Activated CD4-positive, alpha-beta T cell treated with anti-CD3 and anti-CD28 coated beads, Interleukin-2, Interleukin-4, amounts not matched to agents 100 ng/mL and 50 ng/mL, durations not matched to agents 16 hours and 8 hours (primary cell): Measurements from ENCODE around the gene CXXC4.
A peak's percentile ranks its signal among the peaks of the same experiment; 100 is the strongest.

Experiments used
- DNase-seq: peaks from one replicate; pipeline ENCODE4 v3.0.0-alpha.2; 2020; ENCODE audit warnings: low spot score

The CXXC4 gene

DNA sequence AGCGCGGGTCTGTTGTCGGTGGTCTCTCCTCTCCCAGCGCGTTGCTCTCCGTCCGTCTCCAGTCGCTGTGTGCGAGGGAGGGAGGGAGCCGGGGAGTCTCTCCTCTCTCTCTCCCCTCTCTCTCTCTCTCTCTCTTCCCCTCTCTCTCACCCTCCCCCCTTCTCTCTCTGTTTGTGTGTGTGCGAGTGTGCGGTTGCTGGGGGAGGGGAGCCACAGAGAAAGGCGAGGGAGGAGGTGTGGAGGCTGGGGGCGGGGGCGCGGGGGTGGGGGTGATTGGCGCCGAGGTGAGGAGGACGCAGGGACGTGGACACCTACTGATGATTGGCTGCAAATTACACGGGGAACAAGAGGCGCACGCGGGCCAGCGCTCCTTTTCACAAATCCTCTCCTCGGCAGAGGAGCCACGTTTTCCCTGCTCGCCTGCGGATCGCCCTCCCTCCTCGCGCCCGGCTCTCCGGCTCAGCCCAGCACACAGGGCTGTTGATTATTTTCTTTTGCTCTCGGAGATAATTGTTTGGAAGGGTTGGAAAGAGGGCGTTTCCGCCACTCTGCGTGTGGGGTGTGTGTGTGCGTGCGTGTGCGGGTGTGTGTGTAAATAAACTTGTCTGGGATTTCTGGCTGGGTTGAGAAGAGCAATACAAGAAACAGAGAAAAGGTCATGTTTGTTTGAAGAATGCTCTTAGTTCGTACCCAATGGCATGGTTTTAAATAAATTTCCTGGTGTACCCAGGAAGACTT lies at the start of gene CXXC4:
CXXC4 (minus strand) TSS at position 73 of the 738 bp plus-strand sequence. CDS start 3,092 bp downstream, outside the sequence.
- DNase-seq = no peak

DNA sequence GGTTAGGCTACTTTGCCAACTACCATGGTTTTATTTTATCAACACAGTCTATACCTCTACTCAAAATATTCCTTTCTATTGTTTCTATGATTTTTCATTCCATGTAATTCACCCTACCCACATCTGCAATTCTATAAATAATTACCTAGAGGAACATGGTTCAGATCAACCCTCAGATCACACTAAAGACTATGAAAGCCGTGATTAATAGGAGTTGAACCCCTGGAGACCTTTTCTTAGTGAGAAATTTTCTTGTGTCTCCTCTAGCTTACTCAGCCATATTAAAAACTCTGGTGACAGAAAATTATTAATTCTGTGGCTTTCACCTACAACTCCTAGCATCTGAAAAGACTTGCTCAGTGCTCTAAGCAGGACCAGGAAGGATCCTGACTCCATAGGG lies 38.5 kb upstream of the CXXC4 start:
- no peak for DNase-seq

DNA sequence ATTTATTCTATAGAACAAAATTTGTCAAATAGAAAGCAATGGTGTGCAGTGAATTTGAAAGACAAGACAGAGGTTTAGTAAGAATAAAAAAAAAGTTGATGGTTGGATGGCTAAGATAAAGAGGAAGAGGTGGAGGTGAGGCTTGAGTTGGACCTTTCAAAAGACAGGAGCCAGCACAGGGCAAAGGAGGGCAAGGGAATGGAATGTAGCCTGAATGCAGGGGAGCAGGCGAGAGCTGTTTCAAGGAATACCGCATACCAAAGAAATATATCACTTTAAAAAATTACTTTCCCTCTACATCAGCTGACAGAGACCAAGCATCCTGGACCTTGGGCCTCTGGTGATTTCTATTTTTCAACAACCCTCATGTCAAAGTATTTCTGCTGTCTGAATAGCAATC lies 38.0 kb upstream of the CXXC4 start:
- DNase-seq = no peak

DNA sequence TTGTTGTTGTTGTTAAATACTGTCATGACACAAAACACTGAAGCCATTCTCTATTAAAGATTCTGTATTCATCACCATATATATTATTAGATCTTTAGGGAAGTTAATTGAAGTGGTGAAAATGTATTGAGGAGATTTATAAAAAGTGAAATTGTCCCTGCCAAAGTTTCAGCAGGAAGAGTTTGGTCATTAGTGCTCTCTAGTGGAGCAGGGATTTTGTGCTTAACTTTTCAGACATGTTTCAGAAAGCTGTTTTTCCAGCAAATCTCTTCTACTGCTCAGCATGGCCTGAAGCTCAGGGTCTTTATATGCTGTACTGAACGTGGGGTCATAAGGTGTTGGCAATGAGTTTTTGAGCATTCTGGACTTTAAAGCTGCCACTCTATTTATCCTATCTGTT lies 36.7 kb upstream of the CXXC4 start:
- no peak for DNase-seq

DNA sequence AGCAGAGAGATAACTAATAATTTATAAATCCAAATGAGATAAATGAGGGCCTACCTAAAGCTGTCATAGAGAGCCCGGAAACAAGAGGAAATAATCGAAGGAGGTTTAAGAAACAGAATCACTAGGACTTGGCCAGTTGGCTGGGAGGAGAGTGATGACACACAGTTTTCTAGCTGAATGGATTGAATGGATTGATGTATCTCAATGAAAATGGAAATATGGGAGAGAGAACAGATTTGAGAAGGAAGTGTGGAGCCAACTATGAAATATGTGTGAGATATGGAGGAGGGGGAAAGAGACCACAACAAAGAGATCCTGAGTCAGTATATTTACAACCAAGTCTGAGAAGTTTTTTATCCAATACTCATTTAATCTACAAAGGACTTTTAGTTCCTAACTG lies 35.7 kb upstream of the CXXC4 start:
- DNase-seq = no peak

DNA sequence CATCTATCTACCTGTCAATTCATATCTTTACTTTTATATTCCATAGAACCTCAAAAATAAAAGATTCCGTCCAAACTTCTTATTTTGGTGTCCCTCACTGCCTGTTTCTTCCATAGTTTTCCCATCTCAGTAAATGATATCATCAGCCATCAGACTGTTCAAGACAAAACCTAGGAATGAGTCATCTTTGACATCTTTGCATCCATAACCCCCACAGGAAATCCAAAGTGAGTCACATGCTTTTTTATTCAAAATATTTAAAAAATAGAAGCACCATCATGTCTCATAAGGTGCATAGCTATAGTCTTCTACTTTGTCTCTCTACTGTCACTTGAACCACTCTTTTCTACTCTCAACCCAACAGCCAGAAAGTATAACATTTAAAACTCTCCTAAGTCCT lies 29.9 kb upstream of the CXXC4 start:
- DNase-seq = no peak

DNA sequence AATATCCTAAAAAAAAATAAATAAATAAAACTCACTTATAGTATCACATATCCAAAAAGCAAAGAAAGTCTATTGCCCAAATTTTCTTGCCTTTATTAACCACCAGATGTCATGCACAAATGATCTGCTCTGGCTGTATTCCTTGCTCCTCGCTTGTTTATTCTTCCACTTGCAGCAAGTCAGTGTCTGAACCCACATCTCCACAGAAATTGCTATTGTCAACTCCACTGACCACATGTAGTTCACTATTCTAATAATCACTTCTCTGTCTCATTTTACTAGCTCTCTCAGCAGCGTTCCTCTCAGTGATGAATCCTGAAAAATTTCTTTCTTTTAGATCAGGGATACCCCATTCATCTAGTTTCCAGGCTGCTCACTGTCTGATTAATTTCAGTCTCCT lies 29.3 kb upstream of the CXXC4 start:
- no peak for DNase-seq

DNA sequence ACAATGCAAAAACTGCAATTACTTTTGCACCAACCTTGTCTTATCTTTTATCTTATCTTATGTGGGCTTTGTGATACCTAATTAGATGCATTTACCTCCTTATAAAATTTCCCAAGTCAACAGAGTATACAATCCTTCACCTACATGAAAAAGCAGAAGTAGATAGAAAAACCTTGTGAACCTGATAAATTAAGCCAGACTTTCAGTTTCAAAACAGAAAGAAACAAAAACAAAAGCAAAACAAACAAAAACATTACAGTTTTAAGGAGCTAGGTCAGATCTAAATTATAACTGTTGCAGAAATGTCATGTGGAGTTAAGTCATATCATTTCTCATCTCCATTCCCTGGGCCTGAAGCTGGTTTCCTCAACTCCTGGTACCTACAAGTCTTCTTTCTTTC lies 24.9 kb upstream of the CXXC4 start:
- DNase-seq = no peak

DNA sequence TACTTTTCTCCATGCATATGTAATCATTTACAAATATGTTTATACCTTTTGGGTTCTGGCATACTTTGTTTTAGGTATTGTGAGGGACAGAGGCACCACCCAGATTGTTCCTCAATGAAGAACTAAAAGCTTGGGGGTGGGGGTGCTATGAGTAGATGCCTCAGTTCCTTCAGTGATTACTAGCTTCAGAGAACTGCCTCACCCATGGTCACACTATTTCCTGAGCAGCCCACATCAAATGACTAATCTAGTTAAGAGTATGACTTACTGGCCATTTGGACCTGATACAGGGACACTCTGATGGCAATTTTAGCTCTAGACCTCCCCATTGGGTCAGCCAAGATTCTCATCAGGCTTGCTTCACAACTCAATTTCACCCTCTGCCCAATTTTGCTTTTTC lies 22.2 kb upstream of the CXXC4 start:
- DNase-seq = no peak

DNA sequence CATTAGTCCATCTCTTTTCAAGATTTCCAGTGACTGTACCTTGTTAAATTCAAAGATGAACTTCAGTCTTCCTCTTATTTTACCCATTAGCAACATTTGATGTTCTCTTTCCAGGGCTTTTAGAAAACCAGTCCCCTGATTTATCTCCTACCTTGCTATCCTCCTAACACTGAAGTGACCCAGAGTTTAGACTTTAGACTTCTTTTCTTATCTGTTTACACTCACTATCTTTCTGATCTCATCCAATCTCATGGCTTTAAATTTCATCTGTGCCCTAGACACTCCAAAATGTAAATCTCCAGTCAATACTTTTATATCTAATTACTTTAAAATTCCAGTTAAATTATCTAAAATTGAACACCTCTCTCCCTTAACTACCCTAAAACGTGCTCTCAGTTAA lies 13.5 kb upstream of the CXXC4 start:
- no peak for DNase-seq

DNA sequence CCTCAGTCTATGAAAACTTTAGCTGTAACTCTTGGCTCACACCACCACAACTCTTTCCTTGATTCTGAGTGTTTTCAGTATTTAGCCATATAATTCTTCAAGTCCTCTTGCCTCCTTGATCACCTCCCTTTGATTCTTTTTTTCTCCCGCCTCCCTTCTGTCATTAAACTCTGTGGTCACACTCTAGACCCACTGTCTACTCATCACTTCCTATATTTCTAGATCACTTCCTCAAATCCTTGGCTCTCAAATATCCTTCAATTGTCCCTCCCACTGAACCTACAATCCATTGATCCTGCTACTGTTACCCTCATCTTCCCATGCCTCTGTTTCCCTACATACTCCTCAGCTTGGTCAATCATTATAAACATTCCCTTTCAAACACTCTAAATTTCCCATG lies 12.4 kb upstream of the CXXC4 start:
- DNase-seq = no peak

DNA sequence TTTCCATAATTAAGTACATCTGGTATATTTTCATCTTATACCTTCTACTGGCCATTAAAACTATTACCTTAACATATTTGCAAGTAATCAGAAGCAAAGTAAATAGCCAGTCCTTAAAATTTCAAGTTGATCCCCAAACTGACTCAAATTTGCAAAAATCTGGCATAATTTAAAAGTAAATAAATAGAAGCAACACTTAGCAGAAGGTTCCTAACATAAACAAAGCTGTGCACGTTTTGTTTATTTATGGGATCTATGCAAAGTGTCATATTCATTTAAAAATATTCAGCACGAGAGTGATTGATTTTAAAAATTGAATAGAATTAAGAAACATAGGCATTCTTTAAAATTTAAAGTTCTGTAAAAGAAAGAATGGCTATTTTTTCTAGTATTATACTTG lies 9.8 kb upstream of the CXXC4 start:
- no peak for DNase-seq

DNA sequence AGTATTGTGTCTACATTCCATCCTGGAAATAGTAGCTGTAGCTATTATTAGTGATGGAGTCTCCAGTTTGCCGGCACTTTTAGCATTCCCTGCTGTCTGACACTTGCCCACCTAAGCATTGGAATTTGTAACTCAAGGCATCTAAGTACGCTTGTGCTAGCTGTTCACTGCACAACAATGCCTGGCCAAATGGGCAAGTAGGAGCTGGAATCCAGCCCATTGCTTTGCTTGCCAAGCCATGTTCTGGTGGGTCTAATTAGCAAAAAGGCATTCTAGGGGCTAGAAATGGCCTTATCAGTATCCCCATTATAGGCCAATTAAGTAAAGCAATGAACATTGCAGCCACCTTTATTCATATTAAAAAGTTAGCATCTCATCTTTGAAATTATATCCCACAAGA lies 7.8 kb upstream of the CXXC4 start:
- DNase-seq = no peak

DNA sequence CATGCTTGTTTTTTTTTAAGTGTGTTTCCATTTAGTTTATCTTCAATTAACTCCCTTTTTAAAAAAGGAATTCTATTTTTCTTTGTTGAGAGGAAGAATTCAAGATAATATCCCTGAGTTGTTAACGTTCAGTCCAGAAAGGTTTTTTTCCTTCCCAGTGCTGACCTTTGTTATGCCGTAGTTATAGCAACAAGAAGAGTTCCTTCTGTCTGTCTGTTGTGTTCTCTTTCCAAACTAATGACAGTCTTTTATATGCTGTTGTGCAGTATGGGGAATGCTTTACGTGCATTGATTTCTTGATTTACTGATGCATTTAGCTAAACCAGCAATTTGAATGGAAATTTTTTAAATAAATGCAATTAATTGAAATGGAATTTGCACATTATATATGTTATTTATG lies 6.6 kb upstream of the CXXC4 start:
- no peak for DNase-seq

DNA sequence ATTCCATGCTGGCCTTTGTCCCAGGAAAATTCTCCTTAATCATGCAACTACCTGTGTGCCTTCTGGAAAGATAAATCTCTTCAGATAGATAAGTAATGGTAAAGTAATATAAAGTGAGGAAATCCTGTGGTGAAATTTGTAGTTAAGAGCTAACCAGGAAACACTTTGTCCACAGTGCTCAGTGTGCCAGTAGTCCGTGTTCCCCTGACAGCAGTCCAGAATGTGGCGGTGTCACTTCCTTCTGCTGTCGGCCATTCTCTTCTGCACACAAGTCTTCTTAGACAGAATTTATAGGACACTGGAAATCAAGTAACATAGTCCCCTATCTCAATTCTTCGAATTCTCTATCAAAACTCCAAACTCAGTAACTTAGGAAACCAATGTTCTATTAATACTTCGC lies 5.7 kb upstream of the CXXC4 start:
- no peak for DNase-seq

DNA sequence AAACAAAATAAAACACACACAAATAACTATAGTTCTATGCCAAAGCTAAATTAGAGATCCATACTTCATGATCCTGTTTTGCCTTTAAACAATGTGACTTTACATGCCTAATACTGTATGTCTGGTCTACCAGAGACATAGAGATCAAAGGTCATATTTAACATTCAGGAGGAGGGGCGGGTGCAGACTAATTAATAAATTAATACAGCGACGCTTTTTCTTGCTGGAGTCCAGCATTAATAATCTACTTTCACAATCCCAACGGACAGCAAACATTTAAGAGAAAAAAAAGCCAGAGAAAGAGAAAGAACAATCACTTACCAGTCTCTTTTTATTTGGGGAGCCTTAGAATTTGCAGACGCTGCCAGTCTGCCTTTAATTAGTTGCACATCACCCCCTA lies 509 bp downstream of the CXXC4 start:
- DNase-seq = no peak

DNA sequence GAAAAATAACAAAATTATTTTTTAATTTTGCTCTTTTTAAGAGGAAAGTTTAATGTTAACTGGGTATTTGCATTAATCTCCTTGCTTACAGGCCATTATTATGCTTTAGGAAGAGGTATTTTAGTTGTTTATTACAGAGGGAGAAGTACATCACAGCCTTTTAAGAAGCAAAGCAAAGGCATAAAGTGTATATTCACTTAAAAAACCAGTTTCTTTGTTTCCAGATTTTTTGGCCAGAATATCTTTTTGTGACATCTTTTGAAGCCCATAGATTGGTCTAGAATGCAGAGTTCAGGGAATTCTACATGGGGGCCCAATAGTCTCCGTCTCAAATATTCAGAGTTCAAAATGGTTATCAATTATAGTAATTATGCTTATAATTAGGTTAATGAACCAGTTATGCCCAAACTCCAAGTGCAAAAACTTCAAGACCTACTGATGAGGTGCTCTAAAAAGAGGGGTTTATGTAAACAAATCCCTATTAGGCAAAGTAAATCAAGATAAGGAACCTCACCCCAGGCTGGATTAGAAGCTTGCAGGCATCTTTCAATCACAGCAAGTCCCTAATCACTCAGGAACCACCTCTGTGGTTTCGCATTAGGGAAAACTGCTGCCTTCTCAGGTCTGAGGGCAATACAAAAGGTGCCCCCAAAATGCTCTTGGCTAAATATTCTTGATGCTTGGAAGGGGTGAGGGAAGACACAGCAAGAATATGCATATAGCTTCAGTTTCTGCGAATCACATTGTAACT lies 1.4 kb downstream of the CXXC4 start:
- DNase-seq = no peak

DNA sequence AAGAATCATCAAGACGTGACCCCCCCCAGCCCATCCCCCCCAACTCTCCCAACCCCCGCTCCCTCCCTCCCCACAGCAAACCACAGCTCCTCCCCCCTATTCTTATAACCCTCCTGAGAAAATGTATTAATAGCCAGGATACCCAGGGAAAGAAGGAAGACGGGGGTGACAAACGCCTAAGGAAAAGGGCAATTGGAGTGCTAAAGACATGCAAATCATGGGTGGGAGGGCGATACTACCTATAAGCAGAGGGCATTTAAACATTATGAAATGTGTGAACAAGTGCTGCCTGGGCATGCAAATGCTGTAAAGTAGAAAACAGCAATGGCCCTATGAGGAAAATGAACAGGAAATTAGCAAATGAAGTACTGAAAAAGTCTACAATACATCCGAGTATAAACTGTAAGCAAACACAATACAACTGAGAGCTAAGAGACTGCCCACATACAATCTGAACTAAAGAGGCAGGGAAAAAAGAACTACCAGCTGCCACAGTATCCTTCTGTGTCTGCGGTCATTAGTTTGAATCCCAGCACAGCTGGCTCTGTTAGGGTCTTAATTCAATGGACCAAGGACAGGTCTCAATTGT lies 2.4 kb downstream of the CXXC4 start:
- DNase-seq = no peak

DNA sequence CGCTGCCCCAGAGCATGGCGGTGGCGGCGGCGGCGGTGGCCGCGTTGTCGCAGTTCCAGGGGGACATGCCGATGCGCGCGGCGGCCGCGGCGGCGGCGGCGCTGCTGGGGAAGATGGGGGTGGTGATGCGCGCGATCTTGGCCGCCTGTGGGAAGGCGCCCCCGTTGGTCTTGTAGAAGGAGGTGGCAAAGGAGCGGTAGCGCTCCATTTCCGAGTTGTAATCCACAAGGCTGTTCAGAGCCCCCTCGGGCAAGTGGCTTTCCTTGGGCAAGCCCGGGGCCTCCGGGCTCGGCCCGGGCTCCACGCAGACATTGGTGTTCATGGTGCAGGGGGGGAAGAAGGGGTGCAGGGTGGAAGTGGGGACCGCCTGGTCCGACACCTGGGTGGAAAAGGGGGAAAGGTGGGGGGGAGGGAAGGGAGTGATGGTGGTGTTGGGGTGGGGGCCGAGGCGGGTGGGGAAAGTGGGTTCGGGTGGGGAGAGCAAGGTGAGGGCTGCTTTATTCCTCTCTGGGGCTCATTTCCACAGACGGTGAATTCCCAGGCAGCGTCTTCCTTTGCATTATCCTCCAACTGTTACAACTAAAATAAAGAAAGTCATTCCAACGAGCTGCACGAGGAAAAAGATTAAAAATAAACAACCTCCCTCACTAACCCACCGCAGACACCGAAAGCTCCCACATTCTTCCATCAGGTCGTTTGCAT lies 3.1 kb downstream of the CXXC4 start:
- no peak for DNase-seq

DNA sequence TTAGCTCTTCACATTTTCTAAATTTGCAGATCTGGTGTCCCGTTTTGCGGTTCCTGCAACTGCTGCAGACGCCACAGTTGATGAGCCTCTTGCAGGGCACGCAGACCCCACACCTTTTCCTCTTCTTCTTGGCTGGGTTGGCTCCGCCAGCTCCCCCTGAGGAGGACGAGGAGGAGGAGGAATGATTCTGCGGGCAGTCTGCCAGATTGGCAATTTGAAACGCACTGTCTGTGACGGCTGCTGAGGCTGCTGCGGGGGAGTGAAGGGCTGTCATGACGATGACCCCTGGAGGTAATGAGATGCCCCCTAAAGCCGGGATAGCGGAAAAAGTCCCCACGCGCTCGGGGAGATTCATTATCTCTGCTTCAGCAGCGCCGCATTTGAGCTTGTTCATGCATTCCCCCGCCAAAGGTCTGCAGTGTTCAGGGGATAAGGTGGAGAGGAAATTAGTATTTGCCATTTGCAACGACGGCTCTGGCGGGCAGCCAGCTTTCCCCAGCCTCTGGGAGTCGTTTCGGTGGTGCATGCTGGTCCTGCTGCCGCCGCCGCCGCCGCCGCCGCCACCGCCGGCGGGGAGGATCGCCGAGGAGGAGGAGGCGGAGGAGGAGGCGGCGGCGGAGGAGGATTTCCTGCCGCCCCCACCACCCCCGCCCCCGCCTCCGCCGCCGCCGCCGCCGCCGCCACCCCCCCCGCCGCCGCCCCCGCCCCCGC lies 3.8 kb downstream of the CXXC4 start:
- peak; percentile 31 for DNase-seq

DNA sequence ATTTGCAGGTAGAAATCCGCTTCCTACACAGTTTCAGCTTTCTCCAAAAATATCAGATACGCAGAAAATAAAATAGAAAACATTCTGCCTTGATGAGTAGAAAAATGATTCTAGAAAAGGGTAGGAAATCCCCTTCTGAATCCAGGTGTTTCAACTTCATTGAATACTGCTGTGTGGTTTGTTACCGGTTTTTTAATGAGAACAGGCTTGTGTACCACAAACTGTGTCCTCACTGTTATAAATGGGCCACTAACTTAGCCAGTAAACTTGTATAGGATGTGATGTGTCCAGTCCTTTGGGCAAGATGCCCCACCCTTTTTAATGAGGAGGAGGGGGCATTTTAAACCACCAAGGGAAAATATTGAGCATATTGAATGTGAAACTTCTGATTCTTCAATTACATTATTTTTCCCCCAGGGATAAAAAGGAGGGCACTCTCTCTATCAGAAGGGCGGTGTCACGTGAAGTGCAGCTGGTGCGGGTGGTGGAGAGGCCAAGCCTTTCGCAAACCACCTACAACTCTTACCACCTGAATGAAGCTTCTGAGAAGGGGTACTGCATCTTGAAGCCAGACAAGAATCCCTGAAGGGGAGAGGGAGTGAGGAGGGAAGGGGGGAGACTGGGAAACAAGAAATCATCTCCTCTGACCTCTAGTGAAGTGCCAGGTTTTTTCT lies 4.5 kb downstream of the CXXC4 start:
- DNase-seq = no peak

DNA sequence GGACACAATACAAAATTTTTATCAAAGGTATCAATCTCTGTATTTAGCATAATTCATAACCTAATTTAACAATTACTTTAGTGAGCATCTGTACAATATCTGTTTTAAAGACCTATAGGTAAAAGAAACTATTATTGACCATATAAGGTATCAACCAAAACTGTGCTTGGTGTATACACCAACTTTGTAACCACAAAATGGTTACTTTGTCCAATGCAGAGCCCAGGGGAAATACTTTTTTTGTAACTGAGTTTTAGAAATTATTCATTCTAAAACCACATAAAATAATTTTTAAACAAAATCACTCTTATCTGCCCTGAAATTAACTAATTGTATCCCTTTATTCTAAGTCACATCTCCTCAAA lies 5.0 kb downstream of the CXXC4 start:
- DNase-seq = no peak
